ENCODE data around the gene RAX2. TPM values are rescaled to one million over a fixed set of nuclear protein-coding genes. Genes with fewer than 3 reads are reported as not detected.

Gene RAX2
- total RNA-seq, 1 experiment from 2014 or later, result not detected

GRCh38 chr19:3775374-3775711, 3.3 kb upstream of the RAX2 start (continued):
- TF ChIP-seq ZBTB33 (IDR thresholded peaks at IDR 0.05; ENCODE audit: extremely low read depth, insufficient replicate concordance, low read length), result no peak
- no peak for TF ChIP-seq CEBPB (IDR thresholded peaks at IDR 0.05; ENCODE audit: low read depth)
- no peak for TF ChIP-seq ATF3 (IDR thresholded peaks at IDR 0.05)
- no peak for TF ChIP-seq EZH2phosphoT487 (IDR thresholded peaks at IDR 0.05; ENCODE audit: borderline replicate concordance)
- no peak for TF ChIP-seq RAD21 (IDR thresholded peaks at IDR 0.05; ENCODE audit: low read depth)

- TF ChIP-seq CBX3 (IDR thresholded peaks at IDR 0.05; ENCODE audit: low read depth) (no peak), RAD21 (IDR thresholded peaks at IDR 0.05; ENCODE audit: low read depth) (no peak), MAX (IDR thresholded peaks at IDR 0.05) (no peak), POLR2AphosphoS5 (IDR thresholded peaks at IDR 0.05; ENCODE audit: low read depth, low read length) (no peak), SP1 (IDR thresholded peaks at IDR 0.05; ENCODE audit: low read depth) (no peak), ZFX (IDR thresholded peaks at IDR 0.05) (no peak), JUND (IDR thresholded peaks at IDR 0.05) (no peak), POLR2A (IDR thresholded peaks at IDR 0.05; ENCODE audit: borderline replicate concordance, extremely low read depth, insufficient read depth, insufficient read length) (no peak), EZH2phosphoT487 (IDR thresholded peaks at IDR 0.05; ENCODE audit: borderline replicate concordance) (no peak), CEBPB (IDR thresholded peaks at IDR 0.05; ENCODE audit: low read depth) (no peak), CTCF (IDR thresholded peaks at IDR 0.05 in 2 of 3, conservative IDR thresholded peaks at IDR 0.05 in 1 of 3; ENCODE audit: borderline replicate concordance in 1 of 3, insufficient read depth in 1 of 3, low read depth in 2 of 3, low read length in 2 of 3) (no peak), ATF3 (IDR thresholded peaks at IDR 0.05) (no peak)
- DNase-seq (ENCODE audit: low read depth, low spot score), result no peak
- no peak for ATAC-seq
- no peaks in the 10 kb centered on the region for H3K9me2 ChIP-seq (ENCODE audit: insufficient read depth)
- no peaks in the 10 kb centered on the region for H4K20me1 ChIP-seq (ENCODE audit: insufficient read depth)
- intact Hi-C loops (cut with micrococcal nuclease), result no loop called here
- no peak overlapping the region for H3K9ac ChIP-seq (ENCODE audit: low read length)
- H3K4me1 ChIP-seq (ENCODE audit: control insufficient read depth in 1 of 2, insufficient read depth in 2 of 2, low read length in 2 of 2), result no peaks in the 10 kb centered on the region
- ChIA-PET POLR2A (interaction anchor here (1.2 kb wide), 1 partner anchor 12 kb away, joined by 5 read pairs; the partner anchor contains the start of gene MRPL54), CTCF (no interaction called here), RAD21 (ENCODE audit: low non-redundant PET in 1 of 2, low total read pairs in 2 of 2, uncharacterized antibody in 2 of 2, unreplicated experiment in 2 of 2) (no interaction called here)
- no peak overlapping the region for H3K27ac ChIP-seq (ENCODE audit: low read depth, low read length)
- no peaks in the 10 kb centered on the region for H3K36me3 ChIP-seq (ENCODE audit: control insufficient read depth in 1 of 2, insufficient read depth in 2 of 2, low read length in 2 of 2)
- BruUV-seq (replicated peaks), result no TSS peak
- no peaks in the 10 kb centered on the region for H3K27me3 ChIP-seq (ENCODE audit: insufficient read depth, low read length)
- no peak overlapping the region for H3K4me2 ChIP-seq (ENCODE audit: low read length)
- no peak overlapping the region for H2AFZ ChIP-seq (ENCODE audit: low read depth, low read length, poor library complexity, severe bottlenecking)
- no peak overlapping the region for H3K4me3 ChIP-seq (replicated peaks in 1 of 2; ENCODE audit: low read depth in 1 of 2, low read length in 2 of 2)
- H3K79me2 ChIP-seq (ENCODE audit: insufficient read depth, low read length), result no peaks in the 10 kb centered on the region
- no peaks in the 10 kb centered on the region for H3K9me3 ChIP-seq (ENCODE audit: control insufficient read depth in 1 of 2, insufficient read depth in 1 of 2, low read depth in 1 of 2, low read length in 2 of 2)
Measured at GRCh38 chr19:3774621-3775373, 2.8 kb upstream of the RAX2 start.

All from HCT116 (cell line).